MCF 10A (cell line): ENCODE data around the gene C8A. TPM values are rescaled to one million over a fixed set of nuclear protein-coding genes. Genes with fewer than 3 reads are reported as not detected.

Experiments
- BruUV-seq: library from RNA; stranded (reverse); fragments of 400-500 nt; replicated peaks from 2 replicates; lab custom pipeline; 2021; lab: Mats Ljungman, UMichigan
- CTCF ChIA-PET: fragments of 300-600 bp; sonication (Branson Sonifier 250); formaldehyde crosslinking; extraction: SDS; loops from one replicate; lab custom pipeline; 2021; ENCODE audit warnings: antibody characterized with exemption, inconsistent platforms; lab: Yijun Ruan, JAX
- POLR2A ChIA-PET: fragments of 300-600, 350-650 bp; sonication (Branson Sonifier 250); formaldehyde crosslinking; extraction: SDS; loops from one replicate; lab custom pipeline; 2020; ENCODE audit warnings: antibody characterized with exemption, inconsistent platforms; lab: Yijun Ruan, JAX
- DNase-seq: peaks from one replicate; pipeline ENCODE4 v3.0.0-alpha.2; 2018; ENCODE audit not compliant: unreplicated experiment
- H3K27ac Mint-ChIP-seq: one replicate; pipeline ENCODE4 v1.8.0; 2022; ENCODE audit warnings: mild to moderate bottlenecking, low read depth, mixed read lengths; ENCODE audit not compliant: unreplicated experiment
- H3K27me3 Mint-ChIP-seq: one replicate; pipeline ENCODE4 v1.8.0; 2022; ENCODE audit warnings: mixed read lengths; ENCODE audit not compliant: insufficient read depth, unreplicated experiment
- H3K36me3 Mint-ChIP-seq: one replicate; pipeline ENCODE4 v1.8.0; 2022; ENCODE audit warnings: mild to moderate bottlenecking, moderate library complexity, mixed read lengths; ENCODE audit not compliant: insufficient read depth, unreplicated experiment
- H3K4me1 Mint-ChIP-seq: one replicate; pipeline ENCODE4 v1.8.0; 2022; ENCODE audit warnings: mixed read lengths; ENCODE audit not compliant: insufficient read depth, unreplicated experiment
- H3K4me3 Mint-ChIP-seq: one replicate; pipeline ENCODE4 v1.8.0; 2022; ENCODE audit warnings: mild to moderate bottlenecking, moderate library complexity, mixed read lengths; ENCODE audit not compliant: unreplicated experiment
- H3K9me3 Mint-ChIP-seq: one replicate; pipeline ENCODE4 v1.8.0; 2022; ENCODE audit warnings: mixed read lengths; ENCODE audit not compliant: unreplicated experiment
- intact Hi-C: fragments of 100-400 bp; cut with micrococcal nuclease; formaldehyde crosslinking; loops from 2 replicates; pipeline ENCODE4 v1.14.1; 2022
- total RNA-seq: library from RNA; stranded (reverse); gene quantifications from 2 replicates; pipeline ENCODE4 v1.2.3, GENCODE V29; 2022
- TF ChIP-seq, protein P1 (sequence below): fragments of 200-600 bp; IDR thresholded peaks from one replicate; pipeline ENCODE4 v1.8.0; 2022; ENCODE audit warnings: antibody characterized with exemption, mild to moderate bottlenecking; ENCODE audit not compliant: unreplicated experiment

C8A gene
- total RNA-seq, 1 experiment from 2014 or later, result not detected

DNA sequence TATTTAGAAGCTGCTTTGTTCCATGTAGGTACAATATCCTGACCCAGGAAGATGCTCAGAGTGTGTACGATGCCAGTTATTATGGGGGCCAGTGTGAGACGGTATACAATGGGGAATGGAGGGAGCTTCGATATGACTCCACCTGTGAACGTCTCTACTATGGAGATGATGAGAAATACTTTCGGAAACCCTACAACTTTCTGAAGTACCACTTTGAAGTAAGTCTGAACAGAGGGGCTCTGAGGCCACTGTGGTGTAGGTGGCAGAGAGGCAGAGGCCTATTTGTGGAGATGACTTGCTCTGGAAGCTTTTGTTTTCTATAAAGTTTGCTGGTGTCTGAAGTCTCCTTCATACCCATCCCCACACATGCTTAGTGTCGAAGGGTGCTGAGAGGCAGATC lies 26.8 kb downstream of the C8A start:
- no peak for DNase-seq
- BruUV-seq, result no TSS peak
- Mint-ChIP-seq H3K4me1 (no peaks in the 10 kb centered on the region), H3K9me3 (peaks cover 8% of the 10 kb centered on the region), H3K36me3 (no peaks in the 10 kb centered on the region), H3K27me3 (no peaks in the 10 kb centered on the region), H3K27ac (no peak overlapping the region), H3K4me3 (no peak overlapping the region)
- intact Hi-C loops, result no loop called here
- ChIA-PET POLR2A (no interaction called here), CTCF (interaction anchor here (0.5 to 0.8 kb wide), 2 partner anchors 53 to 204 kb away, joined by 3 to 5 read pairs; no protein-coding TSS in a partner anchor)
- TF ChIP-seq, protein P1, sequence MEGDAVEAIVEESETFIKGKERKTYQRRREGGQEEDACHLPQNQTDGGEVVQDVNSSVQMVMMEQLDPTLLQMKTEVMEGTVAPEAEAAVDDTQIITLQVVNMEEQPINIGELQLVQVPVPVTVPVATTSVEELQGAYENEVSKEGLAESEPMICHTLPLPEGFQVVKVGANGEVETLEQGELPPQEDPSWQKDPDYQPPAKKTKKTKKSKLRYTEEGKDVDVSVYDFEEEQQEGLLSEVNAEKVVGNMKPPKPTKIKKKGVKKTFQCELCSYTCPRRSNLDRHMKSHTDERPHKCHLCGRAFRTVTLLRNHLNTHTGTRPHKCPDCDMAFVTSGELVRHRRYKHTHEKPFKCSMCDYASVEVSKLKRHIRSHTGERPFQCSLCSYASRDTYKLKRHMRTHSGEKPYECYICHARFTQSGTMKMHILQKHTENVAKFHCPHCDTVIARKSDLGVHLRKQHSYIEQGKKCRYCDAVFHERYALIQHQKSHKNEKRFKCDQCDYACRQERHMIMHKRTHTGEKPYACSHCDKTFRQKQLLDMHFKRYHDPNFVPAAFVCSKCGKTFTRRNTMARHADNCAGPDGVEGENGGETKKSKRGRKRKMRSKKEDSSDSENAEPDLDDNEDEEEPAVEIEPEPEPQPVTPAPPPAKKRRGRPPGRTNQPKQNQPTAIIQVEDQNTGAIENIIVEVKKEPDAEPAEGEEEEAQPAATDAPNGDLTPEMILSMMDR, result no peak

DNA sequence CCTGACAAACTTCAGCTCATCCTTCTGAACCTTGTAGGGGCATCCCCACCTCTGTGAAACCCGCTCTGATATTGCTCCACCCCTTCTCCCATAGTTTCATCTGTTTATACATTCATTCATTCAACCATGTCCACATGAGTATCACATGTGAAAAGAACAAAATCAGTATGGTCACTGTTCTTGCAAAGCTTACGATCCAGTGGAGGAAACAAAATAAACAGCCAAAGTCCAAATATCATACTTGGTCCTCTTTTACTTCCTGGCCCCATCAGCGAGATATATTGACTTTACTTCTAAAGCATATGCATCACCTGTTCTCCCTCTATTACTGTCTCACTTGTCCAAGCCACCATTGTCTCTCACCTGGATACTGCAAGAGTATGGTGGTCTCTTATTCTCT lies 35.6 kb downstream of the C8A start:
- no TSS peak for BruUV-seq
- intact Hi-C loops, result no loop called here
- TF ChIP-seq, protein P1, result no peak
- Mint-ChIP-seq H3K27ac (no peak overlapping the region), H3K4me3 (no peak overlapping the region), H3K9me3 (peaks cover 6% of the 10 kb centered on the region), H3K27me3 (no peaks in the 10 kb centered on the region), H3K36me3 (no peaks in the 10 kb centered on the region), H3K4me1 (no peaks in the 10 kb centered on the region)
- ChIA-PET CTCF (no interaction called here), POLR2A (no interaction called here)
- DNase-seq, result no peak

DNA sequence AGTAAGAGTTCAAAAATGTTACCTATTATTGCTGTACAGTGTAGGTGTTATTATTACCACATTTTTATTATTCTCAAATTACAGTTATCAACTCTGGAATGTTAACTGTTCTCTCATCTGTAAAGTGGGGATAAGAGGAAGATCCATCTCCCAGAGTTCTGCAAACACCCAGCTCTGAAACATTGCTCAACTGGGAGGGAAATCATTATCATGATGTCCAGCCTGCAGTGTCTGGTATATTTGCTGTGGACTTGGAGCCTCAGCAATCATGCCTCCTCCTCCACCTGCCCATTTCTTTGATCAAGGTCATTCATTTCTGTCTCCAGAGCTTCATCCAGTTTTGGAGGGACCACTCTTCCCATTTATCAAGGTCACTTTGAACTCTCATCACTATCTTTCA lies 39.4 kb downstream of the C8A start:
- TF ChIP-seq, protein P1, result no peak
- intact Hi-C loops, result no loop called here
- H3K27me3 Mint-ChIP-seq, result no peaks in the 10 kb centered on the region
- no peaks in the 10 kb centered on the region for H3K36me3 Mint-ChIP-seq
- H3K4me3 Mint-ChIP-seq, result no peak overlapping the region
- BruUV-seq, result no TSS peak
- no peak for DNase-seq
- no peak overlapping the region for H3K27ac Mint-ChIP-seq
- POLR2A ChIA-PET, result interaction anchor here (0.7 kb wide), 1 partner anchor 22 kb away, joined by 4 read pairs; no protein-coding TSS in a partner anchor
- no peaks in the 10 kb centered on the region for H3K9me3 Mint-ChIP-seq
- no peaks in the 10 kb centered on the region for H3K4me1 Mint-ChIP-seq
- CTCF ChIA-PET, result no interaction called here

DNA sequence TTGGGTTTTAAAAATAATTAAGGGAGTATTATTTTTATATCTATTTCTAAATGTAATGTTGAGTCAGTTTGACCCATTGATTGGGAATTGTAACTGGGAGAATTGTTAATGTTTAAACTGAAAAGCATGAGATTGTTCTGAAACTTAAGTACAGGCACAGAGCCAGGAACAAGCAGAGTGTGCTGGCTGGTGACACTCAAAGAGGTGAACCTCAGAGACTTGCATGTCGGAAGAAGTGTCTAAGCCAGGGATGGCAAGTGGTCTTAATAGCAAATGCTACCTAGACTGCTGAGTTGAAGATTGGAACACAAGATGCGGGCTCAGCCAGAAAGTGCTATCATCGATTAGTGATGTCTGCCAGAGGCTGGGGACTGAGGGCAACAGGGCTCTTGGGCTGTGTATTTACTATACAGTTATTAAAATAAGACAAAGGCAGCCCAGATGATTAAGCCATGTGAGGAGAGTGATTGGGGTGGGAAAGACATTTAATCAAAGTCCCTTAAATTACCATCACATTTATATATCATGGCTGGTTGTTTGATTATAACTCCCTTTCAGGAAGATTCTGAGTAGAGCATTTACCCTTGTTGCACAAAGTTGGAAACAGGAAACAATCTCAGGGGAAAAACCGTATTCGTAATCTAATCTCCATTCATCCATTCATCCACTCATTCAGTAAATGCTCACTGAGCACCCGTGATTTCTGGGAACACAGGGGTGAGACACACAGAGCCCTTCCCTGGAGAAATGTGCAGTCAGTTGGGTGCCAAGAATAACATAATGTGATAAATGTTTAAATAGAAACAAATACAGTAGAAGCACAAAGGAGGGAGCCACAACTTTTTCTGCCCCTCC lies 42.8 kb downstream of the C8A start:
- no peaks in the 10 kb centered on the region for H3K36me3 Mint-ChIP-seq
- H3K4me3 Mint-ChIP-seq, result no peak overlapping the region
- CTCF ChIA-PET, result interaction anchor here (1.2 kb wide), 1 partner anchor 8 kb away, joined by 6 read pairs; no protein-coding TSS in a partner anchor
- no peaks in the 10 kb centered on the region for H3K9me3 Mint-ChIP-seq
- TF ChIP-seq, protein P1, result no peak
- POLR2A ChIA-PET, result interaction anchor here (0.6 kb wide), 1 partner anchor 110 kb away, joined by 4 read pairs; no protein-coding TSS in a partner anchor
- no peaks in the 10 kb centered on the region for H3K27me3 Mint-ChIP-seq
- intact Hi-C loops, result no loop called here
- H3K4me1 Mint-ChIP-seq, result no peaks in the 10 kb centered on the region
- DNase-seq, result peak; percentile 36
- BruUV-seq, result no TSS peak
- H3K27ac Mint-ChIP-seq, result no peak overlapping the region
